HCT116 (cell line): ENCODE data around the gene ALK. TPM values are rescaled to one million over a fixed set of nuclear protein-coding genes. Genes with fewer than 3 reads are reported as not detected.

Source experiments
- ATAC-seq: fragments of 200-7000 bp; cut with Tn5 transposase; 2 replicates; pipeline ENCODE4 v1.9.1; 2020; ENCODE audit warnings: mild to moderate bottlenecking, moderate library complexity
- BruUV-seq: library from RNA; stranded (reverse); fragments of 400-500 nt; replicated peaks from 2 replicates; lab custom pipeline; 2021; lab: Mats Ljungman, UMichigan
- CTCF ChIA-PET: fragments of 300-600 bp; sonication (Branson Sonifier 250); formaldehyde crosslinking; loops from one replicate; lab custom pipeline; 2021; ENCODE audit warnings: antibody characterized with exemption; lab: Charles Lee
- POLR2A ChIA-PET: fragments of 300-600, 350-600 bp; sonication (Branson Sonifier 250); formaldehyde crosslinking; loops from one replicate; lab custom pipeline; 2021; ENCODE audit warnings: antibody characterized with exemption; lab: Charles Lee
- RAD21 ChIA-PET, 2 experiments: fragments of 300-600 bp; sonication (Branson Sonifier 250); formaldehyde crosslinking; loops; one replicate each; lab custom pipeline; 2023; ENCODE audit warnings: low total read pairs in 2 of 2; ENCODE audit not compliant: uncharacterized antibody in 2 of 2, unreplicated experiment in 2 of 2, low non-redundant PET in 1 of 2; lab: Charles Lee
- DNase-seq: peaks from one replicate; pipeline ENCODE4 v3.0.0-alpha.2; 2010; ENCODE audit warnings: low read depth, low spot score
- H2AFZ ChIP-seq: fragments of 200-600 bp; shearing (Covaris generic), sonication (generic); 2 replicates; pipeline ENCODE4 v1.6.1; 2017; ENCODE audit warnings: low read depth, mixed run types, mixed read lengths, antibody characterized with exemption, low read length; ENCODE audit not compliant: poor library complexity, severe bottlenecking
- H3K27ac ChIP-seq: 2 replicates; pipeline ENCODE4 v1.5.1; 2012; ENCODE audit warnings: low read depth, low read length
- H3K27me3 ChIP-seq: fragments of 200-600 bp; sonication (generic); 2 replicates; pipeline ENCODE4 v1.6.1; 2016; ENCODE audit warnings: mixed run types, low read length, mixed read lengths; ENCODE audit not compliant: insufficient read depth
- H3K36me3 ChIP-seq, 2 experiments: fragments of 200-500 bp in 1 of 2; fragments of 200-600 bp in 1 of 2; sonication (Bioruptor generic) in 1 of 2; sonication (generic) in 1 of 2; 2 replicates each; pipeline versions ENCODE4 v1.5.1 to v1.6.1; 2014 to 2016; ENCODE audit warnings: low read length in 2 of 2, inconsistent platforms in 1 of 2, mixed read lengths in 1 of 2, mixed run types in 1 of 2; ENCODE audit not compliant: insufficient read depth in 2 of 2, control insufficient read depth in 1 of 2
- H3K4me1 ChIP-seq, 2 experiments: fragments of 200-600 bp in 1 of 2; sonication (generic) in 1 of 2; 2 replicates each; pipeline versions ENCODE4 v1.5.1 to v1.6.1; 2012 to 2017; ENCODE audit warnings: low read length in 2 of 2, inconsistent platforms in 1 of 2, mild to moderate bottlenecking in 1 of 2, mixed read lengths in 1 of 2, mixed run types in 1 of 2, moderate library complexity in 1 of 2; ENCODE audit not compliant: insufficient read depth in 2 of 2, control insufficient read depth in 1 of 2
- H3K4me2 ChIP-seq: fragments of 200-600 bp; sonication (generic); 2 replicates; pipeline ENCODE4 v1.6.1; 2017; ENCODE audit warnings: mixed run types, low read length, mixed read lengths
- H3K4me3 ChIP-seq, 2 experiments: fragments of 200-600 bp in 1 of 2; sonication (generic) in 1 of 2; replicated peaks in 1 of 2; 2 replicates each; pipeline ENCODE4 v1.5.1; 2011 to 2016; ENCODE audit warnings: low read length in 2 of 2, control low read depth in 1 of 2, low read depth in 1 of 2, mild to moderate bottlenecking in 1 of 2, mixed read lengths in 1 of 2, mixed run types in 1 of 2
- H3K79me2 ChIP-seq: fragments of 200-600 bp; sonication (generic); 2 replicates; pipeline ENCODE4 v1.6.1; 2017; ENCODE audit warnings: mild to moderate bottlenecking, mixed run types, low read length, moderate library complexity, mixed read lengths; ENCODE audit not compliant: insufficient read depth
- H3K9ac ChIP-seq: fragments of 200-600 bp; sonication (generic); 2 replicates; pipeline ENCODE4 v1.6.1; 2016; ENCODE audit warnings: low read length, mixed read lengths
- H3K9me2 ChIP-seq: fragments of 200-600 bp; sonication (generic), shearing (Covaris generic); 2 replicates; pipeline ENCODE4 v1.6.1; 2017; ENCODE audit warnings: mixed run types, mild to moderate bottlenecking, moderate library complexity; ENCODE audit not compliant: insufficient read depth
- H3K9me3 ChIP-seq, 2 experiments: fragments of 200-500 bp in 1 of 2; fragments of 200-600 bp in 1 of 2; sonication (Bioruptor generic) in 1 of 2; sonication (generic) in 1 of 2; 2 replicates each; pipeline ENCODE4 v1.6.1; 2014 to 2017; ENCODE audit warnings: low read length in 2 of 2, mixed read lengths in 2 of 2, inconsistent platforms in 1 of 2, low read depth in 1 of 2, mild to moderate bottlenecking in 1 of 2, mixed run types in 1 of 2, moderate library complexity in 1 of 2; ENCODE audit not compliant: control insufficient read depth in 1 of 2, insufficient read depth in 1 of 2
- H4K20me1 ChIP-seq: fragments of 200-600 bp; sonication (generic), shearing (Covaris generic); 2 replicates; pipeline ENCODE4 v1.6.1; 2017; ENCODE audit warnings: mixed run types, mild to moderate bottlenecking, moderate library complexity; ENCODE audit not compliant: insufficient read depth
- EZH2 ChIP-seq: fragments of 200-600 bp; sonication (generic); IDR thresholded peaks from 2 replicates; pipeline ENCODE4 v1.6.1; 2017; ENCODE audit warnings: antibody characterized with exemption, mixed run types
- POLR2AphosphoS5 ChIP-seq: IDR thresholded peaks from 2 replicates; pipeline ENCODE4 v1.6.1; 2011; ENCODE audit warnings: mild to moderate bottlenecking, low read depth, low read length, moderate library complexity
- SRF ChIP-seq: IDR thresholded peaks from 2 replicates; pipeline ENCODE4 v1.6.1; 2012; ENCODE audit warnings: low read depth
- intact Hi-C: fragments of 100-400 bp; cut with micrococcal nuclease; formaldehyde crosslinking; loops from 2 replicates; pipeline ENCODE4 v1.10.0; 2022
- total RNA-seq: library from RNA; stranded (reverse); gene quantifications from one replicate; pipeline ENCODE4 v1.2.1, GENCODE V29; 2021; ENCODE audit not compliant: unreplicated experiment
- TF ChIP-seq, protein P1 (sequence below): IDR thresholded peaks from 2 replicates; pipeline ENCODE4 v1.6.1; 2012; ENCODE audit warnings: low read depth
- TF ChIP-seq, protein P2 (sequence below): IDR thresholded peaks from 2 replicates; pipeline ENCODE4 v1.6.1; 2012

The ALK gene
- total RNA-seq, 1 experiment from 2014 or later: not detected

DNA sequence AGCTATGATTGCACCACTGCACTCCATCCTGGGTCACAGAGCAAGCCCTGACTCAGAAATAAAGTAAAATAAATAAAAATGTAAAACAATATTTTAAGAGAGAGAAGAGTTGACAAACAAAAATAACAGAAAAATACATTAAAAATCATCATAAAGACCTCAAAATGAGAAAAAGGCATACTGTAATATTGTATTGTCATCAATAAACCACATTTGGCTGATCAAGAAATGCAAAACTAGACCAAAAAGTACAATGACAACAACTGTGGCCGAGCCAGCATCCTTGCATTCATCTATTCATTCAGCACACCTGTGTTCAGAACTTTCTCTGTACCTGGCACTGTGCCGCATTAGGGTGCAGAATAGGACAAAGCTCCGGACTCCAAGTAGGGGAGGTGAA lies 121.8 kb downstream of the ALK start:
- POLR2A ChIA-PET: no interaction called here

DNA sequence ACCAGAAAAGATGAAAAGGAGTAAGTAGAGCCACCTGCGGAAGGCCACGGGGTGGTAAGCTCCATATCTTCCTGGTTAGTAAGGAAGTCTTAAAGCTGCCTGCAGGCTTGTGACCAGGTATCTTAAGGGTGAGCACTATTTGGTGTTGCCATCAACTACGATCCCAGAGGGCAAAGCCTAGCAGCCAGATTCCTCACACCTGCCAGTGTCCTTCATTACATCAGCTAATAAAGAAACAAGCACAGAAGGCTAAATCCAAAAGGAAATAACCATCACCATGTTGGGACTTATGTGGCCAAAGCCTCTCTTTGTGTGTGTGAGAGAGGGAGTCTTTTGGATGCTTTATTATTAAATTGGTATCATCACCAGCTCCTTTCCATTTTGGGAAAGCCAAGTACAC lies 123.5 kb downstream of the ALK start:
- H3K9ac ChIP-seq: no peak overlapping the region
- H3K9me2 ChIP-seq: no peaks in the 10 kb centered on the region
- DNase-seq (no peak), ATAC-seq (no peak)
- POLR2A ChIA-PET: no interaction called here
- intact Hi-C loops: no loop called here
- no peaks in the 10 kb centered on the region for H3K79me2 ChIP-seq
- TF ChIP-seq, protein P1, sequence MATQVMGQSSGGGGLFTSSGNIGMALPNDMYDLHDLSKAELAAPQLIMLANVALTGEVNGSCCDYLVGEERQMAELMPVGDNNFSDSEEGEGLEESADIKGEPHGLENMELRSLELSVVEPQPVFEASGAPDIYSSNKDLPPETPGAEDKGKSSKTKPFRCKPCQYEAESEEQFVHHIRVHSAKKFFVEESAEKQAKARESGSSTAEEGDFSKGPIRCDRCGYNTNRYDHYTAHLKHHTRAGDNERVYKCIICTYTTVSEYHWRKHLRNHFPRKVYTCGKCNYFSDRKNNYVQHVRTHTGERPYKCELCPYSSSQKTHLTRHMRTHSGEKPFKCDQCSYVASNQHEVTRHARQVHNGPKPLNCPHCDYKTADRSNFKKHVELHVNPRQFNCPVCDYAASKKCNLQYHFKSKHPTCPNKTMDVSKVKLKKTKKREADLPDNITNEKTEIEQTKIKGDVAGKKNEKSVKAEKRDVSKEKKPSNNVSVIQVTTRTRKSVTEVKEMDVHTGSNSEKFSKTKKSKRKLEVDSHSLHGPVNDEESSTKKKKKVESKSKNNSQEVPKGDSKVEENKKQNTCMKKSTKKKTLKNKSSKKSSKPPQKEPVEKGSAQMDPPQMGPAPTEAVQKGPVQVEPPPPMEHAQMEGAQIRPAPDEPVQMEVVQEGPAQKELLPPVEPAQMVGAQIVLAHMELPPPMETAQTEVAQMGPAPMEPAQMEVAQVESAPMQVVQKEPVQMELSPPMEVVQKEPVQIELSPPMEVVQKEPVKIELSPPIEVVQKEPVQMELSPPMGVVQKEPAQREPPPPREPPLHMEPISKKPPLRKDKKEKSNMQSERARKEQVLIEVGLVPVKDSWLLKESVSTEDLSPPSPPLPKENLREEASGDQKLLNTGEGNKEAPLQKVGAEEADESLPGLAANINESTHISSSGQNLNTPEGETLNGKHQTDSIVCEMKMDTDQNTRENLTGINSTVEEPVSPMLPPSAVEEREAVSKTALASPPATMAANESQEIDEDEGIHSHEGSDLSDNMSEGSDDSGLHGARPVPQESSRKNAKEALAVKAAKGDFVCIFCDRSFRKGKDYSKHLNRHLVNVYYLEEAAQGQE: no peak
- TF ChIP-seq EZH2: no peak
- no peaks in the 10 kb centered on the region for H3K4me1 ChIP-seq
- H2AFZ ChIP-seq: no peak overlapping the region
- H3K9me3 ChIP-seq: no peaks in the 10 kb centered on the region
- no peak overlapping the region for H3K4me3 ChIP-seq
- H3K4me2 ChIP-seq: no peak overlapping the region
- H3K27ac ChIP-seq: no peak overlapping the region
- CTCF ChIA-PET: no interaction called here
- H3K27me3 ChIP-seq: peaks cover 54% of the 10 kb centered on the region
- no peaks in the 10 kb centered on the region for H4K20me1 ChIP-seq
- RAD21 ChIA-PET: no interaction called here
- no peaks in the 10 kb centered on the region for H3K36me3 ChIP-seq
- BruUV-seq: no TSS peak

More for the DNA sequence above, 121.8 kb downstream of the ALK start:
- RAD21 ChIA-PET: no interaction called here
- Histone ChIP-seq H4K20me1 (no peaks in the 10 kb centered on the region), H3K4me3 (no peak overlapping the region), H3K9me2 (no peaks in the 10 kb centered on the region), H3K36me3 (no peaks in the 10 kb centered on the region), H2AFZ (no peak overlapping the region), H3K9me3 (no peaks in the 10 kb centered on the region), H3K4me2 (no peak overlapping the region), H3K4me1 (no peaks in the 10 kb centered on the region), H3K27ac (no peak overlapping the region), H3K79me2 (no peaks in the 10 kb centered on the region), H3K9ac (no peak overlapping the region), H3K27me3 (peaks cover 59% of the 10 kb centered on the region)
- CTCF ChIA-PET: no interaction called here
- intact Hi-C loops: no loop called here
- ATAC-seq: no peak
- BruUV-seq: no TSS peak
- TF ChIP-seq SRF (no peak), POLR2AphosphoS5 (no peak)
- TF ChIP-seq, protein P2, sequence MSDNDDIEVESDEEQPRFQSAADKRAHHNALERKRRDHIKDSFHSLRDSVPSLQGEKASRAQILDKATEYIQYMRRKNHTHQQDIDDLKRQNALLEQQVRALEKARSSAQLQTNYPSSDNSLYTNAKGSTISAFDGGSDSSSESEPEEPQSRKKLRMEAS: no peak
- TF ChIP-seq, protein P1: no peak
- no peak for DNase-seq
